Thymus (tissue), 11 donors: Measurements from ENCODE around the gene IL25. TPM values are rescaled to one million over a fixed set of nuclear protein-coding genes. Genes with fewer than 3 reads are reported as not detected.

ENCODE experiments used
- DNase-seq, 9 donors: peaks; one replicate each; pipeline ENCODE4 v3.0.0-alpha.2; 2013; ENCODE audit warnings: low spot score in 9 of 9, low read depth in 6 of 9, missing footprints in 1 of 9
- H3K27ac ChIP-seq, 2 donors: one replicate each; pipeline ENCODE4 v1.5.1; 2013; ENCODE audit warnings: control low read depth in 1 of 2, low read depth in 1 of 2, low read length in 1 of 2, mild to moderate bottlenecking in 1 of 2, moderate library complexity in 1 of 2
- H3K27me3 ChIP-seq, 2 donors: one replicate each; pipeline ENCODE4 v1.5.1; 2013; ENCODE audit warnings: low read length in 1 of 2; ENCODE audit not compliant: control insufficient read depth in 2 of 2, insufficient read depth in 1 of 2
- H3K36me3 ChIP-seq, 2 donors: one replicate each; pipeline ENCODE4 v1.5.1; 2013; ENCODE audit warnings: low read length in 1 of 2, mild to moderate bottlenecking in 1 of 2, moderate library complexity in 1 of 2; ENCODE audit not compliant: control insufficient read depth in 2 of 2, insufficient read depth in 2 of 2
- H3K4me1 ChIP-seq, 2 donors: one replicate each; pipeline ENCODE4 v1.5.1; 2013; ENCODE audit warnings: low read length in 2 of 2; ENCODE audit not compliant: control insufficient read depth in 2 of 2, insufficient read depth in 2 of 2
- H3K4me3 ChIP-seq, 2 donors: one replicate each; pipeline ENCODE4 v1.5.1; 2013; ENCODE audit warnings: low read length in 2 of 2, control low read depth in 1 of 2, mild to moderate bottlenecking in 1 of 2
- H3K9me3 ChIP-seq, 2 donors: one replicate each; pipeline ENCODE4 v1.5.1; 2013; ENCODE audit warnings: low read length in 1 of 2, mild to moderate bottlenecking in 1 of 2; ENCODE audit not compliant: control insufficient read depth in 2 of 2, insufficient read depth in 1 of 2
- WGBS: extraction: QIAGEN DNeasy Blood & Tissue Kit; methylation state at CpG from one replicate; pipeline ENCODE4 v1.1.7; 2013; 5-methylcytosine and 5-hydroxymethylcytosine counted together
- polyA plus RNA-seq: library from polyadenylated mRNA; stranded (reverse); fragments of 200-250 nt; gene quantifications from one replicate; pipeline ENCODE4 v1.2.3, GENCODE V29; 2013
- total RNA-seq: library from RNA; stranded (reverse); fragments of 120-200 nt; gene quantifications from one replicate; pipeline ENCODE4 v1.2.4, GENCODE V29; 2013
- donor health status: healthy.

The IL25 gene
- total and polyA plus RNA-seq, 2 donors, result 0.07 TPM; not detected in 1

DNA sequence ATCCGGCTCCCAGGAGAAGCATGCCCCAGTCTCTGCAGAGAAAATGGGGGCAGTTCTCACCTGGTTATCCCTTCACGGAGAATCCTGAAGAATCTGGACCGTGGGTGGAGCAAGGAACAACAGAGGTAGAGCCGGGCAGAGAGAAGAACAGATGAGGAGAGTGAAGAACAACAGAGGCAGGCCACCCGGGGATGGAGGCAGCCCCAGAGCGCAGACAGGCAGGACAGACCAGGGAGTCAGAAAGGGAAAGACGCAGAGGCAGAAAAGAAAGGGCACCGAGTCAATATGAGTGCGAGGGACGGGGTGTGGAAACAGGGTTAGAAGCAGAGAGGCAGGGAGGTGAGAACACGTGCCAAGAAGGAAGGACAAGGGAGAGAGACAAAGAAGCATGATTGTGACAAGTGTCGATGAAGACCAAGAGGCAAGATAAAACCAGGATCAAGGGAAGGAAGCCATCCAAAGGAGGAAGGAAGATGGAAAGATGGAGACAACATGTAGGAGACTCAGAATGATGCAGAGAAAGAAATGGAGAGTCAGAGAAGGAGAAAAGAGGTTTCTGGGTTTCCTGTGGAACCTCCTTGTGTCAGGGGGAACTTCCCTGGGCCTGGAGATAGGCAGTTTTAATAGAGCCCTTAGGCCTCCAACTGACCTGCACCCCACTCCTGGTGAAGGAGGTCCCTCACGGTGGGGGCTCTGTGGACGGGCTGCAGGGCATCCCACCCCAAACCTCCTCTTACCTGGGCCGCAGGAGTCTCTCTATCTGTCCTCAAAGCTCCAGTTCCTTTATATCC, 35.1 kb downstream of the IL25 start, which contains the start of gene MYH6:
Gene MYH6, minus strand, starts transcription at position 758 of the 791 bp plus-strand sequence. CDS start 1,050 bp downstream, outside the sequence.
- Histone ChIP-seq H3K27me3 (no peaks in the 10 kb centered on the region), H3K4me1 (no peaks in the 10 kb centered on the region), H3K36me3 (no peaks in the 10 kb centered on the region), H3K27ac (no peak within 1 kb of the TSS), H3K9me3 (no peaks in the 10 kb centered on the region), H3K4me3 (no peak within 1 kb of the TSS)
- 91% methylated on average over 15 of the region's 15 CpGs for WGBS
- DNase-seq, result no peak

DNA sequence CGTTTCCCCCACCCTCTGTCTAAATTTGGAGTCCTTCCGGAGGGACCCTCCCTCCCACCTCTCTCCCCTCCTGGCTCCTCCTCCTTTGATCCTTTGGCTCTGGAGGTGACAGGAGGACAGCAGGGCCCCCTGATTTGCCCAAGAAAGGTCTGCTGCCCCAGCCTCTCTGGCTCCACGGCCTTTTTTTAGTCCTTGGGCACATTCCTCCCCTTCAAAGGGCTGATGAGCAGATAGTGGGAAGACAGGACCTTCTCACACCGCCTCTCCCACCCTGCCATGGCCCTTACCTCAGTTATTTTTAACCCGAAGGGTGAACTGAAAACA, 35.7 kb downstream of the IL25 start:
- H3K27ac ChIP-seq, result no peak overlapping the region
- WGBS, result 82% methylated on average over 5 of the region's 5 CpGs
- H3K27me3 ChIP-seq, result no peaks in the 10 kb centered on the region
- no peaks in the 10 kb centered on the region for H3K36me3 ChIP-seq
- no peaks in the 10 kb centered on the region for H3K9me3 ChIP-seq
- no peaks in the 10 kb centered on the region for H3K4me1 ChIP-seq
- DNase-seq, result no peak
- H3K4me3 ChIP-seq, result no peak overlapping the region

DNA sequence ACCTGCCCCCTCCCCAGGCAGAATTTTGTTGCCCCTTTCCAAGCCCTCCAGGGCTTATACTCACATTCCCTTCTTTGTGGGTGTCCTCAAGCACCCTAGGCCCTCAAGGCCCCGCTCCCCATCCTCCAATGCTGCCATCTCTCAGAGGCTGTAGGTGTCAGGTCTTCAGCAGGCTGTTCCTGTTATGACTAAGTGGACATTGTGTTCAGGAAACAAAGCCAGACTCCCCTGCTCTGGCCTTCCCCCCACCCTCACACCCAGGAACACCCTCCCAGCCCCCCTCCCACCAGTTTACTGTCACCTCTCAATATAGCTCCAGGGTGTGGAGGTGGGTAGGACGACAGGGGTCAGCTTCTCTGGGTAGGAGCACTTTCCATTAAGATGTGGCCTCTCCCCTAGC, 36.9 kb downstream of the IL25 start:
- Histone ChIP-seq H3K9me3 (no peaks in the 10 kb centered on the region), H3K36me3 (no peaks in the 10 kb centered on the region), H3K27ac (no peak overlapping the region), H3K27me3 (no peaks in the 10 kb centered on the region), H3K4me3 (no peak overlapping the region), H3K4me1 (no peaks in the 10 kb centered on the region)
- WGBS, result 86% methylated on average over 2 of the region's 2 CpGs
- DNase-seq, result no peak

DNA sequence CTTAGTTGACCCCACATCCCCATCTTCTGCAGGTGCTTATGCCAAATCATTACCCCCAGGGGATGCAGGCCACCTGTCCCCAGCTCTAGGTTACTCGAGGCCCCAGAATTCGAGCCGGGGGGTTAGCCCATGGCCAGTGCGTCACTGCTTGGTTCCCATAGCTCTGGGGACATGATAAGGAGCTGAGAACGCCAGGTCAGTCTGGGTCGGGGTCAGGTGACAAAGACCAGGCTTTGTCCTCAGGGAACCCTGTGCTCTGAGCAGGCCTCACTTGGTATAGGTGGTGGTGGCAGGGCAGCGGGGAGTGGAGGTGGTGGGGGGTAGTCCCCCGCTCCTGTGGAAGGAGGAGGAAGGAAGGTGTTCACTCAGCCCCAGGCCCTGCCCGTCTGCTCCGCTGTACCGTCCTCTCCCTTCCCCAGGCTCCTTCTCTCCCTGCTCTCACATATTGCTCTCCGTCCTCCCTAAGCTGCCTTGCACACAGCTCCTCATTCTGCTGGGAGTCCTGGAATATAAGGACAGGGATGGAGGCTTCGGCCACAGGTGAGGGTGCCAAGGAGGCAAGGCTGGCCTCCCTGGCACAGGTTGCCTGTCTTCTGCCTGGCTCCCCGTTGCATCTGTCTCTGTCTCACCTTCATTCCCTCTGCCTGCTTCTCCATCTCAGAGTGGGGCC, 37.5 kb downstream of the IL25 start:
- no peak overlapping the region for H3K27ac ChIP-seq

DNA sequence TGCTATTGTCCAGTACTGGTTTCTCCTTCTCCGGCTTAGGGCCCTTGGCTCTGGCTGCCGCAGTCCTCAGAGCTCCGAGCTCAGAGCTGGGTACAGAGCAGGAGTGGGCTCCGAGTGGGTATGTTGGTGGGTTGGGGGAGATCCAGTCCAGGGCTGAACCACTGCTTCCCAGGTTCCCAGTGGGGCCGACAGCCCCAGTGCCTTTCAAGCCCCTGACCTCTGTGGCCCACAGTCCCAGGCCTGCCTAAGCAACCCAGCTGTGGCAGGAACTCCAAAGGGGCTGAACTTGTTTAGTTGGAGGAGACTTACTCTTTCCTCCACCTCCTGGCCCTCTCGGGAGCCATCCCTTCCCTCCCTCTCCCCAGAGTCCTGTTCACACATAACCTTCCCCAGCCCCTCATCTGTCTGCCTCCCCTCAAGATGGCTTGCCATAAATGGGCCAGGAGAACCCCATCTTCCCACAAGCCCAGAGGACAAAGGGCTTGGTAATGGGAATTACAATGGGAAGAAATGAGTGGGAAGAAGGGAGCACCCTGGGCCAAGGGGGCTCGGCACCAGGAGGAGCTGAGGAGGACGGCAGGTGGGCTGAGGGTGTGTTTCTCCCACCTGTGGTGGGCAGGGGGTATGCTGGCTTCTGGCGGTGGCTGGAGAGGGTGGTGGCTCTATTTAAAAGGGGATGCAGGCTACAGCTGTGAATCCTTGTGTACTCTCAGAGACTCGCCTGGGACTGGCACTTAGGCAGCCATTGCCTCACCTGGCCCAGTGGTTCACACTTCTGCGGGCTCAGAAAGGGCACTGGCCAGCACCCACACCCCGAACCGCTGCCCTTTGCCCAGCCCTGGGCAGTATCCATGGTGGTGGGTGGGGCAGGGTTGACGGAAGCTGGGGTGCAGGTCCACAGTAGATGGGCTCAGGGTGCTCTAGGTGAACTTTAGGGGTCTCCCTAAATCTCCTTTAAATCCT, 39.2 kb downstream of the IL25 start:
- H3K4me3 ChIP-seq, result no peak overlapping the region
- H3K4me1 ChIP-seq, result no peaks in the 10 kb centered on the region
- H3K9me3 ChIP-seq, result no peaks in the 10 kb centered on the region
- no peaks in the 10 kb centered on the region for H3K36me3 ChIP-seq
- no peak for DNase-seq
- 96% methylated on average over 14 of the region's 14 CpGs for WGBS
- H3K27me3 ChIP-seq, result no peaks in the 10 kb centered on the region
- no peak overlapping the region for H3K27ac ChIP-seq

More for the DNA sequence above, 37.5 kb downstream of the IL25 start:
- H3K4me3 ChIP-seq, result no peak overlapping the region
- no peaks in the 10 kb centered on the region for H3K27me3 ChIP-seq
- no peaks in the 10 kb centered on the region for H3K4me1 ChIP-seq
- H3K36me3 ChIP-seq, result no peaks in the 10 kb centered on the region
- no peak for DNase-seq
- 90% methylated on average over 14 of the region's 14 CpGs for WGBS
- H3K9me3 ChIP-seq, result no peaks in the 10 kb centered on the region

DNA sequence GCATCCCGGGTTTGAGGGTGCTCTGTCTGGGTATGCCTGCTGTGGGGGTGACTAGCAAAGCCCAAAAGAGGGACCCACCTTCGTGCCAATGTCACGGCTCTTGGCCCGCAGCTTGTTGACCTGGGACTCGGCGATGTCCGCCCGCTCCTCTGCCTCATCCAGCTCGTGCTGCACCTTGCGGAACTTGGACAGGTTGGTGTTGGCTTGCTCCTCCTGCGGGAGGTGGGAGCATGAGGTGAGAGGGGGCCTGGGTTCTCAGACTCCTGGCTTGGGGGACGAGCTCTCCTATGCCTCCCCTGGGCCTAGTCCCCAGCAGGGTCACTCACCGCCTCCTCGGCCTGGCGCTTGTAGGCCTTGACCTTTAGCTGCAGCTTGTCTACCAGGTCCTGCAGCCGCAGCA, 41.1 kb downstream of the IL25 start:
- Histone ChIP-seq H3K4me3 (no peak overlapping the region), H3K27ac (no peak overlapping the region), H3K4me1 (no peaks in the 10 kb centered on the region), H3K9me3 (no peaks in the 10 kb centered on the region), H3K27me3 (no peaks in the 10 kb centered on the region), H3K36me3 (no peaks in the 10 kb centered on the region)
- 95% methylated on average over 16 of the region's 16 CpGs for WGBS
- no peak for DNase-seq

DNA sequence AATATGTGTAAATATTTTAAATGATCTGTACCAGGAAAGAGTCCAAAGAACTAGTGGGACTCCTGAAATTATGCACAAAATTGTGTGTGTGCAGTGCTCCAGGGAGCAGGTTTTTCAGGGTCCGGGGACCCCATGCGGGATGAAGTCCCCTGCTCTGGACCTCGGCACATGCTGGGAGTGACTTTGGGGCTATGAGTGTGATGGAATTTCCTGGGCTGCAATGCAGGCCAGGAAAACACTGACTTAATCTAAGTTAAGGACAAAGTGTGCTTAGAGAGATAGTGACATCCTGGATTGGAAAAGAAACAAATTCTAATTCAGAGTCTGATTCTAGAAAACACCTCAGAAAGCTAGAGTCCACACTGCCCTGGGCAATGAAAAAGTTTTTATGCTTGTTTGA, 41.6 kb downstream of the IL25 start:
- H3K27ac ChIP-seq, result no peak overlapping the region
- no peak for DNase-seq
- 78% methylated on average over 3 of the region's 3 CpGs for WGBS
- no peaks in the 10 kb centered on the region for H3K9me3 ChIP-seq
- no peaks in the 10 kb centered on the region for H3K36me3 ChIP-seq
- H3K27me3 ChIP-seq, result no peaks in the 10 kb centered on the region
- H3K4me1 ChIP-seq, result no peaks in the 10 kb centered on the region
- H3K4me3 ChIP-seq, result no peak overlapping the region

DNA sequence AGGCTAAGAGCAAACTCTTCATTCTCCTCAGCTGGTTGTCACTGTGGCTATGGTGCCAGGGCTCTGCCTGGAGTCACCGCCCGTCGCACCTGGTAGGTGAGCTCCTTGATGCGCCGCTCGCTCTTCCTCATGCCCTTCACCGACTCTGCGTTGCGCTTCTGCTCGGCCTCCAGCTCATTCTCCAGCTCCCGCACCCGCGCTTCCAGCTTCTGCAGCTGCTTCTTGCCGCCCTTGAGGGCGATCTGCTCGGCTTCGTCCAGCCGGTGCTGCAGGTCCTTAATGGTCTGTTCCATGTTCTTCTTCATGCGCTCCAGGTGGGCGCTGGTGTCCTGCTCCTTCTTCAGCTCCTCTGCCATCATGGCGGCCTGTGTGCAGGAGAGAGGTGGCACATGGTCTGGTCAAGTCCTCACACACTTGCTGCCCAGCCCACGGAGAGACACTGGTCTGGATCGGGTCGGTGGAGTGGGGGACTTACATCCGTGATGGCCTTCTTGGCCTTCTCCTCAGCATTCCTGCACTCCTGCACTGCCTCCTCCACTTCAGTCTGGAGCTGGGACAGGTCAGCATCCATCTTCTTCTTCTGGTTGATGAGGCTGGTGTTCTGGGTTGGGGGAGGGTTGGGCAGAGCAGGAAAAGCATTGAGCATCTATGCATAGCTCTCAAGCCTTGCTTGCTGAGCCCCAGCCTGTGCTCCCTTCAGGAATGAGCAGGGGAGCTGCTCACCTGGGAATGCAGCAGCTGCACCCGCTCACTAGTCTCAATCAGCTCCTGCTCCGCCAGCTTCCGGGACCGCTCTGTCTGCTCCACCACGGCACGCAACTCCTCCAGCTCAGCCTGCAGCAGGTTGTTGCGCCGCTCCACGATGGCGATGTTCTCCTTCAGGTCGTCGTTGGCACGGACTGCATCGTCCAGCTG, 42.6 kb downstream of the IL25 start:
- Histone ChIP-seq H3K4me1 (no peaks in the 10 kb centered on the region), H3K36me3 (no peaks in the 10 kb centered on the region), H3K4me3 (no peak overlapping the region), H3K27ac (no peak overlapping the region), H3K27me3 (no peaks in the 10 kb centered on the region), H3K9me3 (no peaks in the 10 kb centered on the region)
- 97% methylated on average over 39 of the region's 39 CpGs for WGBS
- no peak for DNase-seq
